Activated T-helper 1 cell treated with Interleukin-2 at 50 U/mL for 16 hours (primary cell): Measurements from ENCODE around the gene HSPB6.
"Not testable (repeated sequence)": the region's sequence is repeated elsewhere in the genome, so short reads cannot be mapped to it uniquely, and the experiment has no call there.

Experiments
- DNase-seq: peaks from one replicate; pipeline ENCODE4 v3.0.0-alpha.2; 2020; ENCODE audit warnings: low read depth

The HSPB6 gene

DNA sequence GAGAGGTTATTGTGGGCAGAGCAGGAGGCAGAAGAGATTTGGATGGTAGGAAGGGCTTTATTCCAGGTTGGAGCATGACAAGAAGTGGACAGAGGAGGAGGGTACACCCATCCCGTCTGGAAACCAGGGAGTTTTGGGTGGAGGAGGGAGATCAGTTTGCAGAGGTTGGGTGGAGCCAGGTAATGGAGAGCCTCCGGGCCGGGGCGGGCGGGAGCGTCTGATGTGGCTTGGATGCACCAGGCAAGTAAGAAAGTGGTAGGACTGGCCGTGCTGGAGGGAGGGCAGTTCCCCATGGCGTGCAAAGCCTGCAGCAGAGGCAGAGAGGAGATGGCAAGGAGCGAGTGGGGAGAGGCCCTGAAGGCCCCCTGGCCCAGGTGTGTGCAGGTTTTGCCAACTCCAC, 25.5 kb downstream of the HSPB6 start:
- no peak for DNase-seq

DNA sequence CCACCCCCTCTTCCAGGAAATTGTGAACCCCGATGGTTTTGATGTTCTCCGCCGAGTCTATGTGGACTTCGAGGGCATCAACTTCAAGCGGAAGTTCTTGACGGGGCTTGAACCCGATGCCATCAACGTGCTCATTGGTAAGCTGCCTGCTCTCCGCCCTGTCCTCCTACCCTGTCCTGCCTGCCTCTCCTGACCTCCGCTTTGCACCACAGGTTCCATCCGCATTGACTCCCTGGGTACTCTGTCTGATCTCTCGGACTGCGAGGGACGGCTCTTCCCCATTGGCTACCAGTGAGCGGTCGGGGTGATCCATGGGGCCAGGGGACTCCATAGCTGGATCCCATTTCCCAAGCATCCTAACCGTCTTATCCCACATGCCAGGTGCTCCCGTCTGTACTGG, 26.5 kb downstream of the HSPB6 start:
- no peak for DNase-seq

DNA sequence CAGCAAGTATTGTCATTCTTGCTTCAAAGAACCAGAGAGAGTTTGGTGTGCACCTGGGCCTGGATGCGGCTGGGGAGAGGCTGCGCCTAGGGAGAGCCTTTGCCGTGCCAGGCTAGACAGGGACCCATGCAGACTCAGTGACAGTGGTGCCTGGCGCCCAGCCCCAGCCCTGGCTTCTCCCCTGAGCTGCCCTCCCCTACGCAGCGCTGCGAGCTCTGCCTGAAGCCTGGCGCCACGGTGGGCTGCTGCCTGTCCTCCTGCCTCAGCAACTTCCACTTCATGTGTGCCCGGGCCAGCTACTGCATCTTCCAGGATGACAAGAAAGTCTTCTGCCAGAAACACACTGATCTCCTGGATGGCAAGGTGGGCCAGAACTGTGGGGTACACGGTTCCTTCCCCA, 27.1 kb downstream of the HSPB6 start:
- DNase-seq = no peak

DNA sequence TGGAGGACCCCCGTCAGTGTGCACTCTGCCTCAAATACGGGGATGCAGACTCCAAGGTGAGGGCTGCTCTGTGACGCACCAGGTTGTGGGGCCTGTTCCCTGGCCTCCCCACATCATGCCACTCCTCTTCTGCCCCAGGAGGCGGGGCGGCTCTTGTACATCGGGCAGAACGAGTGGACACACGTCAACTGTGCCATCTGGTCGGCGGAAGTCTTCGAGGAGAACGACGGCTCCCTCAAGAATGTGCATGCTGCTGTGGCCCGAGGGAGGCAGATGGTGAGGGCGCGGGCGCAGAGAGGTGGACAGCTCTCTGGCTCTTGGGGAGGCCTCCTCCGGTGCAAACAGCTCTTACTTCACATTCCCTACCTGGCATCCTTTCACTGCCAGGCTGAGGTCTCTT, 27.8 kb downstream of the HSPB6 start:
- no peak for DNase-seq

DNA sequence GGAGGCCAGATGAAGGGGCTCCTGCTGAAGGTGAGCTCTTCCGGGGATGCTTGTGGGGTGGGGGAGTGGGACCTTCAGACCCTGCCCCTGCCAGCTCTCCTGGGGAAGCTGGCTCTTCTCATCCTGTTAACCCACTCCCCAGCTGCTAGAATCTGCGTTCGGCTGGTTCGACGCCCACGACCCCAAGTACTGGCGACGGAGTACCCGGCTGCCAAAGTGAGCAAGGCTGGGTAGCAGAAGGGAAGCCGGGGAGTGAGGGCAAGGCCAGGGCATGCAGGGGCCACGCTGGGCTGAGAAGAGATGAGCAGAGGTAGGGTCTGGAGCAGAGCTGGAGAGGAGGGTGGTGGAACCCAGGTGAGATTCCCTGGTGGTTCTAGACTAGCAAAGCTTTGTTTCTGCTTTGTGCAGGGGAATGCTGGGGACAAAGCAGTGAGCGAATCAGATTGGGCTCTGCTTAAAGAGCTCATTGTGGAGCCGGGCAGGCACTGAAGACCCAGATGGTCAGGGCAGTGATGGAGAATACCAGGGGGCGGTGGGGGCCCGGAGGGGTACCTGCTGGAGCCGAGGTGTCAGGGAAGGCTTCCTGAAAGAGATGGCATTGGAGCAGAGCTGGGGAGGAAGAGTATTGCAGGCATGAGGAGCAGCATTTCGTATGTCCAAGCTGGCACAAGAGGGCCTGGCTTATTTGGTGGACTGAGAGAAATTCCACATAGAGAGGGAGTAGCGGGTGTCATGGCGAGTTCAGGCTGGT, 28.7 kb downstream of the HSPB6 start:
- no peak for DNase-seq

DNA sequence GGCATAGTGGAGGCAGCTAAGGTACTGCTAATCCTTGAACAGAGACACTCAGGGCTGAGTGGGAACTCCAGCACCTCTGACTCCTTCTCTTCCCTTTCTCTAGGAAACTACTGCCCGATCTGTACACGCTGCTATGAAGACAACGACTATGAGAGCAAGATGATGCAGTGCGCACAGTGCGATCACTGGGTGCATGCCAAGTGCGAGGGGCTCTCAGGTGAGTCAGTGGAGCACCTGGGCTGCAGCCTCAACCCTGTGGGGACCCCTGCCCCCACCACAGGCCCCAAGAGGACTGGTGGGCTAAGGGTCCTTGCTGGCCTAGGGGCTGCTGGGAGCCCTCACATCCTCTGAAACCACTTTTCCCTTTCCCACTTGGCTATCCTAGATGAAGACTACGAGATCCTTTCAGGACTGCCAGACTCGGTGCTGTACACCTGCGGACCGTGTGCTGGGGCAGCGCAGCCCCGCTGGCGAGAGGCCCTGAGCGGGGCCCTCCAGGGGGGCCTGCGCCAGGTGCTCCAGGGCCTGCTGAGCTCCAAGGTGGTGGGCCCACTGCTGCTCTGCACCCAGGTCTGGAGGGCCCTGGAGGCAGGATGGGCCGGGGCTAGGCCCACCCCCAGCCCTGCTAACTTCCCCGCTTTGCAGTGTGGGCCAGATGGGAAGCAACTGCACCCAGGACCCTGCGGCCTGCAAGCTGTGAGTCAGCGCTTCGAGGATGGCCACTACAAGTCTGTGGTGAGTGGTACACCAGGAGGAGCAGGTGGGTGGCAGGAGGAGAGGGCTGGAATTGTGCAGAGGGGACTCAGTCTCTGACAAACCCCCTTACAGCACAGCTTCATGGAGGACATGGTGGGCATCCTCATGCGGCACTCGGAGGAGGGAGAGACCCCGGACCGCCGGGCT, 29.5 kb downstream of the HSPB6 start:
- DNase-seq = no peak

DNA sequence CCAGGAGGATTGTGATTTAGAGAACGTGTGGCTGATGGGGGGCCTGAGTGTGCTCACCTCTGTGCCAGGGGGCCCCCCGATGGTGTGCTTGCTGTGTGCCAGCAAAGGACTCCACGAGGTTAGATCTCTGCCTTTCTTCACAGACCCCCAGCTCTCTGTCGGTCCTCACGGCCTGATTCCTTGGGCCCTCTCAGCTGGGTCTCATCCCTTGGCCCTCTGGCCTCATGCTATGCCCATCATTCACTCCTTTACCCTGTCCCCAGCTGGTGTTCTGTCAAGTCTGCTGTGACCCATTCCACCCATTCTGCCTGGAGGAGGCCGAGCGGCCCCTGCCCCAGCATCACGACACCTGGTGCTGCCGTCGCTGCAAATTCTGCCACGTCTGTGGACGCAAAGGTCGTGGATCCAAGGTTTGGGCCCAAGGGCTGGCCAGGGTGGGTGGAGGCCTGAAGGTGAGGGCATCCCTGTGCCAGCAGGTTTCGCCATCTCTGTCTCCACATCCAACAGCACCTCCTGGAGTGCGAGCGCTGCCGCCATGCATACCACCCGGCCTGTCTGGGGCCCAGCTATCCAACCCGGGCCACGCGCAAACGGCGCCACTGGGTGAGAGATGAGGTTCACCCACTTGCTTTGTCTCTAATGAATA, 31.5 kb downstream of the HSPB6 start:
- DNase-seq = no peak

DNA sequence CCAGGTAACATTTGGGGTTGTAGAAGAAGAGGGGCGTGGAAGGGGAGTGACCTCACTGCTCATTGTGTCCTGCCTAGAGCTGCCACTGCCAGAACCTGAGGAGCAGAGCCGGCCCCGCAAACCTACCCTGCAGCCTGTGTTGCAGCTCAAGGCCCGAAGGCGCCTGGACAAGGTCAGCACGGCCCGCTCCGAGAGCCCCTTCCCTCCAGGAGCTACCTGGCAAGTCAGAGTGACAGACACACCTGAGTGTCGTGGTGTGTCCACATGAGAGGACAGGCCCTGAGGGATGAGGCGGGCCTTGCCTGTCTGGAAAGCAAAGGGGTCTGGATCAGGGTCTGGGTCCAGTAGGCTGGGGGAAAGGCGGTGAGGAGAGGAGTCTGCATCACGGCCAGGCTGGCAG, 32.3 kb downstream of the HSPB6 start:
- DNase-seq = no peak

DNA sequence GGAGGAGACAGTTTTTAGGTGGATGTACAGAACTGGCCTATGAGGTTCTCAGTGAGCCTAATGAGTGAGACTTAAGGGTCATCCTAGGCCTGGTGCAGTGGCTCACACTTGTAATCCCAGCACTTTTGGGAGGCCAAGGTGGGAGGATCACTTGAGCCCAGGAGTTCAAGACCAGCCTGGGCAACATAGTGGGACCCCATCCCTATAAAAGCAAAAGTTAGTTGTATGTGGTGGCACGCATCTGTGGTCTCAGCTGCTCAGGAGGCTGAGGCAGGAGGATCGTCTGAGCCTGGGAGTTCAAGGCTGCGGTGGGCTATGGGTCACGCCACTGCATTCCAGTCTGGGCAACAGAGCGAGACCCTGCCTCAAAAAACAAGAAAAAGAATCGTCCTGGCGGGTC, 32.7 kb downstream of the HSPB6 start:
- not testable (repeated sequence) for DNase-seq

DNA sequence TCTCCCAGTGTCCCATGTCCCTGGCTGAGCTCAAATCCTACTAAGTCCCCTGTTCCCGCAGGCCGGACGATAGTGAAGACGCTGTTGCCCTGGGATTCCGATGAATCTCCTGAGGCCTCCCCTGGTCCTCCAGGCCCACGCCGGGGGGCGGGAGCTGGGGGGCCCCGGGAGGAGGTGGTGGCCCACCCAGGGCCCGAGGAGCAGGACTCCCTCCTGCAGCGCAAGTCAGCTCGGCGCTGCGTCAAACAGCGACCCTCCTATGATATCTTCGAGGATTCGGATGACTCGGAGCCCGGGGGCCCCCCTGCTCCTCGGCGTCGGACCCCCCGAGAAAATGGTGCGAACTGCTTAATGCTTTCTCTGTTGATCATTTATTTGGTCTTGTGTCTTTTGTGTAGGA, 33.2 kb downstream of the HSPB6 start:
- no peak for DNase-seq

DNA sequence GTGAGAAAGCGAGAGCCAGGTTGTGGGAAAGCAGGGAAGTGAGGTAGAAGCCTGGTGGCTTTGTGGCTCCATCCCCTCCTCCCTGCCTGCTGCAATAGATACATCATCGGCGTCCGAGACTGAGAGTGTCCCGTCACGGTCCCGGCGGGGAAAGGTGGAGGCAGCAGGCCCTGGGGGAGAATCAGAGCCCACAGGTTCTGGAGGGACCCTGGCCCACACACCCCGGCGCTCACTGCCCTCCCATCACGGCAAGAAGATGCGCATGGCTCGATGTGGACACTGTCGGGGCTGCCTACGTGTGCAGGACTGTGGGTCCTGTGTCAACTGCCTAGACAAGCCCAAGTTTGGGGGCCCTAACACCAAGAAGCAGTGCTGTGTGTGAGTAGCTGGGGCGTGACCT, 33.9 kb downstream of the HSPB6 start:
- no peak for DNase-seq

DNA sequence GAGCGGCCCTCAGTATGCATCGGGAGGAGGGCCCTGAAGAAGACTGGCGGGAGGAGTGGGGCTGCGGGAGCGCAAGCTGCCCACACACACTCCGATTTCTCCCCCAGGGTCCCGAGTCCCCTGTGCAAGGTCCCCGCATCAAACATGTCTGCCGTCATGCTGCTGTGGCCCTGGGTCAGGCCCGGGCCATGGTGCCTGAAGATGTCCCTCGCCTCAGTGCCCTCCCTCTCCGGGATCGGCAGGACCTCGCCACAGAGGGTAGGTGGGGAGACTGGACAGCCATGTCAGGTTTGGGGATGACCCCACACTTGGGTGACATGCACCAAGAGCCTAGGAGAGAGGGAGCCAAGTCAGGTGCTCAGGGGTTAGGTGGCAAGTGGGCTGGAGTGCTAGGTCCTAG, 34.4 kb downstream of the HSPB6 start:
- no peak for DNase-seq

DNA sequence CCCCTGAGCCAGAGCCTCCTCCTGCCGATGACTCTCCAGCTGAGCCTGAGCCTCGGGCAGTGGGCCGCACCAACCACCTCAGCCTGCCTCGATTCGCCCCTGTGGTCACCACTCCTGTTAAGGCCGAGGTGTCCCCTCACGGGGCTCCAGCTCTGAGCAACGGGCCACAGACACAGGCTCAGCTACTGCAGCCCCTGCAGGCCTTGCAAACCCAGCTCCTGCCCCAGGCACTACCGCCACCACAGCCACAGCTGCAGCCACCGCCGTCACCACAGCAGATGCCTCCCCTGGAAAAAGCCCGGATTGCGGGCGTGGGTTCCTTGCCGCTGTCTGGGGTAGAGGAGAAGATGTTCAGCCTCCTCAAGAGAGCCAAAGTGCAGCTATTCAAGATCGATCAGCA, 35.5 kb downstream of the HSPB6 start:
- DNase-seq = no peak

DNA sequence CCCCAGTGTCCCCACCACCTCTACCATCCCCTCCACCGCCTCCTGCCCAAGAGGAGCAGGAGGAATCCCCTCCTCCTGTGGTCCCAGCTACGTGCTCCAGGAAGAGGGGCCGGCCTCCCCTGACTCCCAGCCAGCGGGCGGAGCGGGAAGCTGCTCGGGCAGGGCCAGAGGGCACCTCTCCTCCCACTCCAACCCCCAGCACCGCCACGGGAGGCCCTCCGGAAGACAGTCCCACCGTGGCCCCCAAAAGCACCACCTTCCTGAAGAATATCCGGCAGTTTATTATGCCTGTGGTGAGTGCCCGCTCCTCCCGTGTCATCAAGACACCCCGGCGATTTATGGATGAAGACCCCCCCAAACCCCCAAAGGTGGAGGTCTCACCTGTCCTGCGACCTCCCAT, 36.2 kb downstream of the HSPB6 start:
- no peak for DNase-seq

DNA sequence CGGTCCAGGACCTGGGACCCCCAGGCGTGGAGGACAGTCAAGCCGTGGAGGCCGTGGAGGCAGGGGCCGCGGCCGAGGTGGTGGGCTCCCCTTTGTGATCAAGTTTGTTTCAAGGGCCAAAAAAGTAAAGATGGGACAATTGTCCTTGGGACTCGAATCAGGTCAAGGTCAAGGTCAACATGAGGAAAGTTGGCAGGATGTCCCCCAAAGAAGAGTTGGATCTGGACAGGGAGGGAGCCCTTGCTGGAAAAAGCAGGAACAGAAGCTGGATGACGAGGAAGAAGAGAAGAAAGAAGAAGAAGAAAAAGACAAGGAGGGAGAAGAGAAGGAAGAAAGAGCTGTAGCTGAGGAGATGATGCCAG, 36.7 kb downstream of the HSPB6 start:
- no peak for DNase-seq

DNA sequence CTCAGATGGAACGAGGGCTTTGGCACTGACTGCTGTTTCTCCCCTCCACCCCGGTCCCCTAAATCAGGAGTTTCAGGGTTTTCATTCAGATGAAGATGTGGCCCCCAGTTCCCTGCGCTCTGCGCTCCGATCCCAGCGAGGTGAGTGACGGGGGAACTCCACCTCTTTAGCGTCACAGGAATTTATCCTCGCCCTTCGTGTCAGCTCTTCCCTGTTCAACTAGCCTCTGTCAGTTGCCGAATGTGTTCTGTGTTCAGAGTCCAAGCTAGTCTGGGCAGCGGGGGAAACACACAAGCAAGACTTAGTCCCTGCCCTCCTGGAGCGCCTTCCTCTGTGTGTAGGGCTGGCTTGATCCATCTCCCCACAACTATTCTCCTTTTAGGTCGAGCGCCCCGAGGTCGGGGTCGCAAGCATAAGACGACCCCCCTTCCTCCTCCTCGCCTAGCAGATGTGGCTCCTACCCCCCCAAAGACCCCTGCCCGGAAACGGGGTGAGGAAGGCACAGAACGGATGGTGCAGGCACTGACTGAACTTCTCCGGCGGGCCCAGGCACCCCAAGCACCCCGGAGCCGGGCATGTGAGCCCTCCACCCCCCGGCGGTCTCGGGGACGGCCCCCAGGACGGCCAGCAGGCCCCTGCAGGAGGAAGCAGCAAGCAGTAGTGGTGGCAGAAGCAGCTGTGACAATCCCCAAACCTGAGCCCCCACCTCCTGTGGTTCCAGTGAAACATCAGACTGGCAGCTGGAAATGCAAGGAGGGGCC, 37.2 kb downstream of the HSPB6 start:
- DNase-seq = no peak

DNA sequence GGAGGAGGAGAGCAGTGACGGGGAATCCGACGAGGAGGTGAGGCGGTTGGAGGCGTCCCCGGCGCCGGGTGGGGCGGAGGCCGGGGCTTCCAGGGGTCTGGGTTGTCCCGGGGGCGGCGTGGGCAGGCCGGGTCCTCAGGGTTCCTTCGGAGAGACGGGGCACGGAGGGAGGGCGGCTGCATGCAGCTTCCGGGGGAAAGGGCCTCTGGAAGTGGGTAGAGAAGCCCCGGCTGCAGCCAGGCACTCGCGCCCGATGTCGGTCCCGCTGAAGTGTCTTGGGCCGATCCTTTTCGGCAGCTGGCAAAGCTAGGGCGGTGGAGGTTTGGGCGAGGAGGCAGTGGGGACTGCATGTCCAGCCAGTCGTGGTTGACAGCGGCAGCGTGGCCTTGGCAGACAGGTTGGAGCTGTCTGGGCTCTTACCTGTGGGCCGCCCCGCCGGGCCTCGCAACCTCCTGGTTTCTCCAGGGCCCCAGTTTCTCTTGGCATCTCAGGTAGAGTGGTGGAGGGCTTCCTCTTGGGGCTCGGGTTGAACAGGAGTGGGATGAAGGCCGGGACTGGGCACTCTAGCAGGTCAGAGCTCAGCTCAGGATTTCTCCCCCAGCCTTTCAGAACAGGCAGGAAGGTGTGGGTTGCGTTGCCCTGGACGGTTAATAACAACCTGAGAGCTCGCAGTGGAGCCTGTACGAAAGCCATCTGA, 38.3 kb downstream of the HSPB6 start:
- DNase-seq = peak; percentile 31

DNA sequence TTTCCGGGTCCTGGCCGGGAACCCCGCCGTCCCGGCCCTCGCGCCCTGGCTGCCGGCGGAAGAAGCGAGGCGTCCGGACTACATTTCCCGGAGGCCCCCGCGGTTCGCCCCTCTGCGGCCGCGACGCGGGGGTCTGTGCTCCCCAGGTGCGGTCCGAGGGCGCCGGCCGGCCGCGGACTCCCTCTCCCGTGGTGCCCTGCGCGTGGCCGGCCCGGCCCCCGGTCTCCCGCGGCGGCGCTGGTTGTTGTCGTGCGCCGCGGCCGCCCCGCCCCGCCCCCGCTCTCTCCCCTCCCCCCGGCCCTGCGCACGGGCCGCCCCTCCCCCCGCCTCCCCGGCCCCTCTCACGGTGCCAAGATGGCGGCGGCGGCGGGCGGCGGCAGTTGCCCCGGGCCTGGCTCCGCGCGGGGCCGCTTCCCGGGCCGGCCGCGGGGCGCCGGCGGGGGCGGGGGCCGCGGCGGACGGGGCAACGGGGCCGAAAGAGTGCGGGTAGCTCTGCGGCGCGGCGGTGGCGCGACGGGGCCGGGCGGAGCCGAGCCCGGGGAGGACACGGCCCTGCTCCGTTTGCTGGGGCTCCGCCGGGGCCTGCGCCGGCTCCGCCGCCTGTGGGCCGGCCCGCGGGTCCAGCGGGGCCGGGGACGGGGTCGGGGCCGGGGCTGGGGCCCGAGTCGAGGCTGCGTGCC, 39.0 kb downstream of the HSPB6 start, which contains the start of gene KMT2B:
Gene KMT2B (plus strand): TSS at position 339 of the 680 bp plus-strand sequence. CDS start 16 bp downstream, at position 355.
- no peak for DNase-seq

DNA sequence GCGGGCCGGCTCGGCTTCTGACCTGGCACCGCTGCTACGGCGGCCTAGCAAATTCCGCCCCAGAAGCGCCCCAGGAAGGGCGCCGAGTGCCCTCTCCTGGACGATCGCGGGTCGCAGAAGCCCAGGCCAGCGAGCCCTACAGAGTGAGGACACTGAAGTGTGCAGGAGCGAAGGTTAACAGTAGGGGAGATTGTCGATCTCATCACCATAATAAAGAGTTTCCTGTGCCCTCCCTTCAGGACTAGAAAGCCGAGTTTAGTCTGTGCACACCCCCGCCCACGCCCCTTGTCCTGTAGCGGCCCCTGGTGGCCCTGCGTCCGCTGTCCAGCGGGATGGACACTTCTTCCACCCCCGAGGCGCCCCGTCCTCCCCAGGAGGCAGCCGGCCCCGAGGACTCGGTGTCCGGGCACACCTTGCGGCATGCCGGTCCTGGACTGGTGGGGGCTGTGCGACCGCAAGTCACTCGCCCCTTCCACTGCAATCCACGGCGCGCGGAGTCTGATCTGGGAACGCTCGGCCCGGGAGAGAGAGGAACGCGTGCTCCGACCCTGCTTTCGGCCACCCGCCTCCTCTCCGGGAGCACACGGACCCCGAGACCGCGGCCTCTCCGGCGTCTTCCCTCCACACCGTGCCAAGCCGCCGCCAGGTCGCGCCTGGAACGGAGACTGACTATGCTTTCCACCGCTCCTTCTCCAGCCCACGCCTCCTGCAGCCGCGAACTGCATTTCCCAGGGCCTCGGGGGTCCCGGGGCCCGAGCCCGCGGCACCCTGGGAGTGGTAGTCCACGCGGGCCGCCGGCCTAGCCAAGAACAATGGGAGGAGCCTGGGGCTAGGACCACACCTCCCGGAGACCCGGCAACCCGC, 39.8 kb downstream of the HSPB6 start:
- DNase-seq = peak; percentile 96
